HG03342 (cell line): ENCODE data around the gene CCDC78.

Experiments used
- ATAC-seq: cut with Tn5 transposase; IDR thresholded peaks from one replicate; pipeline ENCODE4 v1.9.1; 2021; ENCODE audit warnings: mild to moderate bottlenecking, moderate library complexity; ENCODE audit not compliant: unreplicated experiment

The CCDC78 gene

GRCh38 chr16:725463-726187, 618 bp downstream of the CCDC78 start:
- ATAC-seq: no peak

GRCh38 chr16:725041-725376, 1.2 kb downstream of the CCDC78 start:
- no peak for ATAC-seq

- no peak for ATAC-seq
Observed at GRCh38 chr16:724188-725040, 1.8 kb downstream of the CCDC78 start.

GRCh38 chr16:723695-724094, 2.5 kb downstream of the CCDC78 start:
- ATAC-seq: no peak

GRCh38 chr16:722835-723633, 3.2 kb downstream of the CCDC78 start:
- ATAC-seq: no peak

- no peak for ATAC-seq
Observed at GRCh38 chr16:721765-722540, 4.3 kb downstream of the CCDC78 start.

- ATAC-seq: peak; percentile 65
Observed at GRCh38 chr16:720990-721764, 5.1 kb downstream of the CCDC78 start, which contains the start of gene ANTKMT. TSS of gene ANTKMT (plus strand) at chr16:721146. CDS start at chr16:721275, 129 bp downstream.

GRCh38 chr16:720447-720989, 5.7 kb downstream of the CCDC78 start:
- ATAC-seq: peak; percentile 25

- no peak for ATAC-seq
Observed at GRCh38 chr16:719815-720446, 6.3 kb downstream of the CCDC78 start.

GRCh38 chr16:718922-719321, 7.3 kb downstream of the CCDC78 start:
- ATAC-seq: no peak

- ATAC-seq: no peak
Observed at GRCh38 chr16:718389-718788, 7.9 kb downstream of the CCDC78 start.

GRCh38 chr16:717450-718245, 8.6 kb downstream of the CCDC78 start:
- ATAC-seq: no peak

GRCh38 chr16:716768-717325, 9.4 kb downstream of the CCDC78 start:
- ATAC-seq: no peak

- no peak for ATAC-seq
Observed at GRCh38 chr16:716200-716568, 10.1 kb downstream of the CCDC78 start.

- ATAC-seq: no peak
Observed at GRCh38 chr16:715477-716199, 10.6 kb downstream of the CCDC78 start.

- ATAC-seq: peak; percentile 66
Observed at GRCh38 chr16:714558-715476, 11.4 kb downstream of the CCDC78 start, which contains the start of gene METRN. TSS of gene METRN (plus strand) at chr16:715118. CDS start at chr16:715290, 172 bp downstream.
